H1 (cell line): ENCODE measurements around the gene SCO2. TPM values are rescaled to one million over a fixed set of nuclear protein-coding genes. Genes with fewer than 3 reads are reported as not detected.

Source experiments
- CTCF ChIA-PET: fragments of 300-600 bp; sonication (Branson Sonifier 250); formaldehyde crosslinking; loops from one replicate; lab custom pipeline; 2021; ENCODE audit not compliant: partially characterized antibody; lab: Charles Lee
- POLR2A ChIA-PET: fragments of 300-600 bp; sonication (Branson Sonifier 250); formaldehyde crosslinking; loops from one replicate; lab custom pipeline; 2021; ENCODE audit warnings: inconsistent platforms; ENCODE audit not compliant: partially characterized antibody; lab: Charles Lee
- DNase-seq, 2 experiments: peaks; one replicate each; pipeline versions ENCODE4 v3.0.0 to v3.0.0-alpha.2; 2010 to 2022; ENCODE audit warnings: low spot score in 2 of 2, low read depth in 1 of 2, mixed read lengths in 1 of 2
- FAIRE-seq: peaks from 2 replicates; lab custom pipeline; 2011; peaks lifted over from hg19 to GRCh38; lab: Jason Lieb, UNC
- H2AFZ ChIP-seq: 2 replicates; pipeline ENCODE4 v1.8.1; 2012; ENCODE audit warnings: low read length, inconsistent platforms
- H2AK5ac ChIP-seq: 2 replicates; pipeline ENCODE4 v1.6.1; 2013; ENCODE audit warnings: low read depth, low read length
- H2BK120ac ChIP-seq: replicated peaks from 2 replicates; pipeline ENCODE3; 2013; ENCODE audit warnings: low read depth, low read length, inconsistent platforms
- H2BK12ac ChIP-seq: 2 replicates; pipeline ENCODE4 v1.6.1; 2013; ENCODE audit warnings: low read depth, low read length
- H2BK15ac ChIP-seq: 2 replicates; pipeline ENCODE4 v1.6.1; 2013; ENCODE audit warnings: low read length
- H2BK20ac ChIP-seq: 2 replicates; pipeline ENCODE4 v1.6.1; 2013; ENCODE audit warnings: low read length
- H2BK5ac ChIP-seq: 2 replicates; pipeline ENCODE4 v1.6.1; 2013; ENCODE audit warnings: low read depth, low read length
- H3K14ac ChIP-seq: 2 replicates; pipeline ENCODE4 v1.6.1; 2013; ENCODE audit warnings: inconsistent platforms; ENCODE audit not compliant: insufficient read length
- H3K18ac ChIP-seq: 2 replicates; pipeline ENCODE4 v1.6.1; 2013; ENCODE audit warnings: low read length; ENCODE audit errors: extremely low read depth
- H3K23ac ChIP-seq: 2 replicates; pipeline ENCODE4 v1.6.1; 2013; ENCODE audit warnings: inconsistent platforms; ENCODE audit not compliant: insufficient read length
- H3K23me2 ChIP-seq: 2 replicates; pipeline ENCODE4 v1.6.1; 2013; ENCODE audit warnings: low read depth, low read length
- H3K27ac ChIP-seq: 2 replicates; pipeline ENCODE4 v1.6.1; 2011; ENCODE audit warnings: low read depth, low read length, inconsistent platforms
- H3K27me3 ChIP-seq, 4 experiments: replicated peaks in 1 of 4; 1 replicate in 1 of 4; 2 replicates in 3 of 4; pipeline versions ENCODE4 v1.6.1 to v1.8.1; 2011 to 2013; ENCODE audit warnings: low read length in 3 of 4, mild to moderate bottlenecking in 3 of 4, inconsistent platforms in 2 of 4, mixed read lengths in 2 of 4, moderate library complexity in 1 of 4; ENCODE audit not compliant: control insufficient read depth in 3 of 4, insufficient read depth in 3 of 4; ENCODE audit errors: extremely low read depth in 1 of 4
- H3K36me3 ChIP-seq, 4 experiments: 2 replicates each; pipeline versions ENCODE4 v1.6.1 to v1.8.1; 2011 to 2013; ENCODE audit warnings: mild to moderate bottlenecking in 4 of 4, low read length in 3 of 4, moderate library complexity in 2 of 4, control low read depth in 1 of 4, inconsistent platforms in 1 of 4; ENCODE audit not compliant: insufficient read depth in 4 of 4, control insufficient read depth in 2 of 4
- H3K4ac ChIP-seq: replicated peaks from 2 replicates; pipeline ENCODE3; 2013; ENCODE audit warnings: low read length, low read depth, mixed read lengths, inconsistent platforms; ENCODE audit not compliant: insufficient read length
- H3K4me1 ChIP-seq, 4 experiments: replicated peaks in 1 of 4; 1 replicate in 1 of 4; 2 replicates in 3 of 4; pipeline versions ENCODE4 v1.6.1 to v1.8.1; 2011 to 2013; ENCODE audit warnings: low read length in 3 of 4, inconsistent platforms in 2 of 4, mixed read lengths in 1 of 4; ENCODE audit not compliant: insufficient read depth in 4 of 4, control insufficient read depth in 3 of 4
- H3K4me2 ChIP-seq, 2 experiments: 2 replicates each; pipeline versions ENCODE4 v1.6.1 to v1.8.1; 2011 to 2013; ENCODE audit warnings: low read depth in 2 of 2, low read length in 2 of 2, control low read depth in 1 of 2, inconsistent platforms in 1 of 2, mild to moderate bottlenecking in 1 of 2; ENCODE audit not compliant: insufficient read depth in 1 of 2
- H3K4me3 ChIP-seq, 4 experiments: fragments of 200-600, 300-600 bp in 1 of 4; sonication (generic), shearing (Covaris generic), sonication (Bioruptor Twin) in 1 of 4; 2 replicates each; pipeline versions ENCODE4 v1.5.1 to v1.8.1; 2011 to 2016; ENCODE audit warnings: low read length in 4 of 4, low read depth in 3 of 4, control low read depth in 2 of 4, inconsistent platforms in 2 of 4, mild to moderate bottlenecking in 2 of 4, mixed read lengths in 1 of 4, moderate library complexity in 1 of 4; ENCODE audit not compliant: insufficient read depth in 2 of 4; ENCODE audit errors: extremely low read depth in 1 of 4
- H3K56ac ChIP-seq: replicated peaks from 2 replicates; pipeline ENCODE3; 2013; ENCODE audit warnings: low read depth, mild to moderate bottlenecking, mixed read lengths, low read length, inconsistent platforms; ENCODE audit not compliant: insufficient read length
- H3K79me1 ChIP-seq: 2 replicates; pipeline ENCODE4 v1.6.1; 2013; ENCODE audit warnings: low read depth, low read length, control low read depth
- H3K79me2 ChIP-seq, 2 experiments: 2 replicates each; pipeline versions ENCODE4 v1.6.1 to v1.8.1; 2012 to 2013; ENCODE audit warnings: low read length in 2 of 2, mild to moderate bottlenecking in 2 of 2, inconsistent platforms in 1 of 2; ENCODE audit not compliant: insufficient read depth in 2 of 2, control insufficient read depth in 1 of 2
- H3K9ac ChIP-seq, 4 experiments: replicated peaks in 1 of 4; 1 replicate in 1 of 4; 2 replicates in 3 of 4; pipeline versions ENCODE4 v1.6.1 to v1.8.1; 2011 to 2013; ENCODE audit warnings: low read depth in 3 of 4, low read length in 3 of 4, control low read depth in 2 of 4, mild to moderate bottlenecking in 2 of 4, moderate library complexity in 2 of 4, inconsistent platforms in 1 of 4; ENCODE audit errors: extremely low read depth in 1 of 4
- H3K9me3 ChIP-seq, 2 experiments: 2 replicates each; pipeline versions ENCODE4 v1.6.1 to v1.8.1; 2012 to 2013; ENCODE audit warnings: mild to moderate bottlenecking in 2 of 2, moderate library complexity in 2 of 2, control low read depth in 1 of 2, inconsistent platforms in 1 of 2, low read depth in 1 of 2, low read length in 1 of 2, mixed read lengths in 1 of 2; ENCODE audit not compliant: insufficient read depth in 2 of 2
- H4K20me1 ChIP-seq, 2 experiments: replicated peaks in 1 of 2; 2 replicates each; pipeline versions ENCODE3 to v1.8.1; 2011 to 2013; ENCODE audit warnings: inconsistent platforms in 2 of 2, low read length in 2 of 2, mild to moderate bottlenecking in 1 of 2; ENCODE audit not compliant: insufficient read depth in 2 of 2, control insufficient read depth in 1 of 2
- H4K5ac ChIP-seq: 2 replicates; pipeline ENCODE4 v1.6.1; 2013; ENCODE audit warnings: low read length, low read depth, mixed read lengths, inconsistent platforms; ENCODE audit not compliant: insufficient read length
- H4K8ac ChIP-seq: 2 replicates; pipeline ENCODE4 v1.8.0; 2013; ENCODE audit warnings: mild to moderate bottlenecking, moderate library complexity, low read length, inconsistent platforms; ENCODE audit not compliant: insufficient read depth; ENCODE audit errors: extremely low read depth
- H4K91ac ChIP-seq: replicated peaks from 2 replicates; pipeline ENCODE3; 2013; ENCODE audit warnings: low read length, mixed read lengths, inconsistent platforms; ENCODE audit not compliant: insufficient read length
- RFX5 ChIP-seq: IDR thresholded peaks from 2 replicates; pipeline ENCODE4 v1.6.1; 2011; ENCODE audit warnings: low read depth, low read length, improper control_type of control experiment, borderline replicate concordance
- WGBS, 2 experiments: shearing (Covaris generic) in 1 of 2; methylation state at CpG; one replicate each; pipeline versions ENCODE4 v1.1.6 to v1.1.7; 2013 to 2015; ENCODE audit warnings: low lambda C conversion rate in 2 of 2, mixed read lengths in 2 of 2, inconsistent platforms in 1 of 2, low coverage in 1 of 2, missing lambda C conversion rate in 1 of 2; ENCODE audit not compliant: insufficient replicate concordance in 2 of 2, insufficient coverage in 1 of 2, insufficient read length in 1 of 2; ENCODE audit errors: extremely low coverage in 1 of 2, missing lambda C conversion rate in 1 of 2; 5-methylcytosine and 5-hydroxymethylcytosine counted together
- polyA plus RNA-seq, 7 experiments: library from polyadenylated mRNA; depleted of rRNA in 3 of 7; stranded (reverse) in 5 of 7; unstranded in 2 of 7; fragments of >200 nt in 5 of 7; fragments of 200-250 nt in 2 of 7; gene quantifications; 1 replicate in 5 of 7; 2 replicates in 1 of 7; 4 replicates in 1 of 7; pipeline versions ENCODE4 v1.2.1 to v1.2.3, GENCODE V29; 2011 to 2013; ENCODE audit warnings: missing spikeins in 2 of 7, mixed read lengths in 2 of 7
- total RNA-seq: library from RNA; stranded (reverse); fragmentation: NEBNext Ultra II Directional; extraction: Animal tissue kit (Norgen Biotek cat#: 25700); gene quantifications from 2 replicates; pipeline ENCODE4 v1.2.1, GENCODE V29; 2021

Gene SCO2
- total and polyA plus RNA-seq, 2 of the 8 experiments (the other 6 are each of a cell fraction or from before 2014, with no cell fraction given): 2.0 TPM; not detected in 1

DNA sequence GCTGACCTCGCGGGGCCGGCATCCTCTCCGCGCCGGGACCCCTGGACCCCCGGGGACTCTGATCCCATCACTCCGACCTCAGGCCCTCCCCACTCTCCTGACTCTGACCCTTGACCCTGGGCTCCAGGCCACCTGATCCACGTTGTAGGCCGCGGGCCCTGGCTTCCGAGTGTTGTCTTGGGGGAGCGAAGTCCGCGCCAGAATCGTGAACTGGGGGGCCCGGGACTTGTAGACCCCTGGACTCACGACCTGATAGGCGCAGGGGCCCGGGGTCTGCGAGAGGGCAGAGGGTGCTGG, 5.1 kb upstream of the SCO2 start:
- Histone ChIP-seq H3K79me2 (no peaks in the 10 kb centered on the region), H3K9ac (no peak overlapping the region), H3K79me1 (no peaks in the 10 kb centered on the region), H3K4me2 (peak overlapping the region; percentile 51 to 92), H3K36me3 (no peaks in the 10 kb centered on the region), H3K23me2 (peaks cover 25% of the 10 kb centered on the region; the same call in 1 of the 2 replicates), H2BK15ac (peak overlapping the region; percentile 46; the same call in 1 of the 2 replicates), H4K5ac (no peak overlapping the region), H3K4ac (no peak overlapping the region), H2BK20ac (no peak overlapping the region), H2BK12ac (no peak overlapping the region), H3K27ac (no peak overlapping the region), H2AK5ac (no peak overlapping the region), H4K91ac (no peak overlapping the region), H3K14ac (no peak overlapping the region), H3K56ac (no peak overlapping the region), H3K18ac (no peak overlapping the region; the same call in 1 of the 2 replicates), H3K27me3 (peaks cover 43 to 70% (median 60%) of the 10 kb centered on the region in 4 experiments), H3K4me1 (peaks cover 0 to 26% (median 10%) of the 10 kb centered on the region in 4 experiments; a peak in 5 of 7 replicates), H3K9me3 (no peaks in the 10 kb centered on the region), H4K8ac (peak overlapping the region; percentile 85), H4K20me1 (peaks cover 5 to 17% of the 10 kb centered on the region in 2 experiments), H3K4me3 (peak overlapping the region; percentile 27 to 68 (median 34)), H3K23ac (no peak overlapping the region), H2BK120ac (no peak overlapping the region), H2BK5ac (no peak overlapping the region), H2AFZ (no peak overlapping the region)
- ChIA-PET CTCF (no interaction called here), POLR2A (no interaction called here)
- 7% methylated on average over 13 of the region's 21 CpGs; no CpG with 5 or more reads in 1 of the 2 experiments for whole genome bisulfite sequencing, 2 experiments
- FAIRE-seq: no peak
- no peak for DNase-seq
- no peak for TF ChIP-seq RFX5
